Measurements from ENCODE around the gene SUGCT. TPM values are rescaled to one million over a fixed set of nuclear protein-coding genes. Genes with fewer than 3 reads are reported as not detected.
"Not testable (repeated sequence)": the region's sequence is repeated elsewhere in the genome, so short reads cannot be mapped to it uniquely, and the experiment has no call there.

SUGCT gene
- total RNA-seq, 3 donors from 2014 or later (not counting 1 experiment from before 2014, with no cell fraction given), result 0.40 to 0.59 TPM; not detected in 1

- Mint-ChIP-seq H3K27me3 (ENCODE audit: low read depth in 2 of 2) (no peaks in the 10 kb centered on the region), H3K9me3 (no peaks in the 10 kb centered on the region), H3K27ac (no peak overlapping the region), H3K4me1 (peaks cover 0 to 10% of the 10 kb centered on the region in 2 donors), H3K4me3 (no peak overlapping the region), H3K36me3 (no peaks in the 10 kb centered on the region)
- DNase-seq (no peak), ATAC-seq (no peak)
- H3K27me3 ChIP-seq (ENCODE audit: control insufficient read depth, insufficient read depth, low read length), result no peaks in the 10 kb centered on the region
- H3K36me3 ChIP-seq (ENCODE audit: control insufficient read depth, insufficient read depth, low read length), result no peaks in the 10 kb centered on the region
- H3K4me1 ChIP-seq (ENCODE audit: control insufficient read depth, insufficient read depth, low read length), result no peaks in the 10 kb centered on the region
- WGBS (ENCODE audit: insufficient coverage), result 100% methylated on average over 2 of the region's 2 CpGs
- no peak overlapping the region for H3K4me3 ChIP-seq (ENCODE audit: low read length)
- intact Hi-C loops (cut with micrococcal nuclease), result no loop called here
- TF ChIP-seq CTCF (IDR thresholded peaks at IDR 0.05), result no peak
- no peak overlapping the region for H3K27ac ChIP-seq (ENCODE audit: low read length)
- no peaks in the 10 kb centered on the region for H3K9me3 ChIP-seq (ENCODE audit: control insufficient read depth, insufficient read depth, low read length)
Observed at GRCh38 chr7:40115936-40116335, 18.9 kb upstream of the SUGCT start.

GRCh38 chr7:40117199-40117598 lies 17.6 kb upstream of the SUGCT start:
- 99% methylated on average over 7 of the region's 9 CpGs for WGBS (ENCODE audit: insufficient coverage)
- ATAC-seq; H3K9me3 ChIP-seq (ENCODE audit: control insufficient read depth, insufficient read depth, low read length): not testable (repeated sequence)

GRCh38 chr7:40118201-40118600 lies 16.6 kb upstream of the SUGCT start:
- WGBS (ENCODE audit: insufficient coverage), result 87% methylated on average over 7 of the region's 7 CpGs
- ATAC-seq; H3K9me3 ChIP-seq (ENCODE audit: control insufficient read depth, insufficient read depth, low read length); H3K36me3 Mint-ChIP-seq; H3K27ac ChIP-seq (ENCODE audit: low read length); DNase-seq; H3K4me1 Mint-ChIP-seq; H3K36me3 ChIP-seq (ENCODE audit: control insufficient read depth, insufficient read depth, low read length); intact Hi-C loops (cut with micrococcal nuclease); H3K27me3 Mint-ChIP-seq (ENCODE audit: low read depth in 2 of 2); H3K9me3 Mint-ChIP-seq; H3K4me1 ChIP-seq (ENCODE audit: control insufficient read depth, insufficient read depth, low read length); H3K4me3 Mint-ChIP-seq; H3K4me3 ChIP-seq (ENCODE audit: low read length); H3K27me3 ChIP-seq (ENCODE audit: control insufficient read depth, insufficient read depth, low read length); H3K27ac Mint-ChIP-seq: not testable (repeated sequence)

More at GRCh38 chr7:40117199-40117598, 17.6 kb upstream of the SUGCT start:
- H3K36me3 ChIP-seq (ENCODE audit: control insufficient read depth, insufficient read depth, low read length); H3K4me1 Mint-ChIP-seq; H3K4me3 ChIP-seq (ENCODE audit: low read length); H3K4me1 ChIP-seq (ENCODE audit: control insufficient read depth, insufficient read depth, low read length); H3K27me3 Mint-ChIP-seq (ENCODE audit: low read depth in 2 of 2); H3K36me3 Mint-ChIP-seq; H3K27ac ChIP-seq (ENCODE audit: low read length); H3K27me3 ChIP-seq (ENCODE audit: control insufficient read depth, insufficient read depth, low read length); H3K27ac Mint-ChIP-seq; H3K9me3 Mint-ChIP-seq; intact Hi-C loops (cut with micrococcal nuclease); H3K4me3 Mint-ChIP-seq; DNase-seq: not testable (repeated sequence)

- Mint-ChIP-seq H3K9me3 (no peaks in the 10 kb centered on the region), H3K27me3 (ENCODE audit: low read depth in 2 of 2) (no peaks in the 10 kb centered on the region), H3K36me3 (no peaks in the 10 kb centered on the region), H3K4me1 (peaks cover 0 to 10% of the 10 kb centered on the region in 2 donors), H3K27ac (no peak overlapping the region), H3K4me3 (no peak overlapping the region)
- 95% methylated on average over 3 of the region's 5 CpGs for WGBS (ENCODE audit: insufficient coverage)
- no peaks in the 10 kb centered on the region for H3K36me3 ChIP-seq (ENCODE audit: control insufficient read depth, insufficient read depth, low read length)
- no peak for TF ChIP-seq CTCF (IDR thresholded peaks at IDR 0.05)
- DNase-seq (no peak), ATAC-seq (no peak)
- H3K27ac ChIP-seq (ENCODE audit: low read length), result no peak overlapping the region
- H3K9me3 ChIP-seq (ENCODE audit: control insufficient read depth, insufficient read depth, low read length), result no peaks in the 10 kb centered on the region
- no peaks in the 10 kb centered on the region for H3K4me1 ChIP-seq (ENCODE audit: control insufficient read depth, insufficient read depth, low read length)
- no peak overlapping the region for H3K4me3 ChIP-seq (ENCODE audit: low read length)
- intact Hi-C loops (cut with micrococcal nuclease), result no loop called here
- H3K27me3 ChIP-seq (ENCODE audit: control insufficient read depth, insufficient read depth, low read length), result no peaks in the 10 kb centered on the region
Observed at GRCh38 chr7:40120020-40120419, 14.8 kb upstream of the SUGCT start.

- H3K27ac ChIP-seq (ENCODE audit: low read length); H3K4me1 ChIP-seq (ENCODE audit: control insufficient read depth, insufficient read depth, low read length); H3K27me3 ChIP-seq (ENCODE audit: control insufficient read depth, insufficient read depth, low read length); H3K4me3 ChIP-seq (ENCODE audit: low read length); intact Hi-C loops (cut with micrococcal nuclease); H3K36me3 ChIP-seq (ENCODE audit: control insufficient read depth, insufficient read depth, low read length); H3K36me3 Mint-ChIP-seq; H3K9me3 Mint-ChIP-seq; H3K9me3 ChIP-seq (ENCODE audit: control insufficient read depth, insufficient read depth, low read length); H3K4me3 Mint-ChIP-seq; H3K4me1 Mint-ChIP-seq; ATAC-seq; DNase-seq; H3K27ac Mint-ChIP-seq; H3K27me3 Mint-ChIP-seq (ENCODE audit: low read depth in 2 of 2): not testable (repeated sequence)
- 99% methylated on average over 11 of the region's 14 CpGs for WGBS (ENCODE audit: insufficient coverage)
Observed at GRCh38 chr7:40122100-40122939, 12.5 kb upstream of the SUGCT start.
